DMS79 treated with DMSO at 0.1 percent for 48 hours (cell line): ENCODE data around the gene ITGB5.
"Not testable (repeated sequence)": the region's sequence is repeated elsewhere in the genome, so short reads cannot be mapped to it uniquely, and the experiment has no call there.

Source experiments
- DNase-seq: peaks from one replicate; lab custom pipeline; 2025; lab: John Stamatoyannopoulos, UW

The ITGB5 gene

GRCh38 chr3:124834723-124835718, 52.1 kb downstream of the ITGB5 start:
- peak; percentile 92 for DNase-seq

GRCh38 chr3:124833710-124834332, 53.3 kb downstream of the ITGB5 start:
- no peak for DNase-seq

GRCh38 chr3:124832782-124833709, 54.1 kb downstream of the ITGB5 start:
- DNase-seq, result no peak

- DNase-seq, result no peak
These were observed 55.5 kb downstream of the ITGB5 start for GRCh38 chr3:124831628-124832199.

- DNase-seq, result no peak
These were observed 57.2 kb downstream of the ITGB5 start for GRCh38 chr3:124829819-124830554.

- DNase-seq, result no peak
These were observed 57.9 kb downstream of the ITGB5 start for GRCh38 chr3:124829178-124829818.

- DNase-seq, result not testable (repeated sequence)
These were observed 59.5 kb downstream of the ITGB5 start for GRCh38 chr3:124827476-124828206.

GRCh38 chr3:124826703-124827102, 60.5 kb downstream of the ITGB5 start:
- peak; percentile 74 for DNase-seq

- DNase-seq, result no peak
These were observed 62.8 kb downstream of the ITGB5 start for GRCh38 chr3:124824286-124824915.

GRCh38 chr3:124823648-124824047, 63.5 kb downstream of the ITGB5 start:
- no peak for DNase-seq

GRCh38 chr3:124823206-124823605, 64.0 kb downstream of the ITGB5 start:
- DNase-seq, result no peak

GRCh38 chr3:124821356-124821755, 65.8 kb downstream of the ITGB5 start:
- no peak for DNase-seq

- no peak for DNase-seq
These were observed 68.6 kb downstream of the ITGB5 start for GRCh38 chr3:124818398-124819091.

GRCh38 chr3:124817079-124817478, 70.1 kb downstream of the ITGB5 start:
- no peak for DNase-seq

- DNase-seq, result no peak
These were observed 71.0 kb downstream of the ITGB5 start for GRCh38 chr3:124816206-124816605.

GRCh38 chr3:124815781-124816180, 71.4 kb downstream of the ITGB5 start:
- DNase-seq, result no peak

- no peak for DNase-seq
These were observed 72.3 kb downstream of the ITGB5 start for GRCh38 chr3:124814620-124815421.

- DNase-seq, result no peak
These were observed 73.6 kb downstream of the ITGB5 start for GRCh38 chr3:124813541-124813940.
